Mesodermal cell (in vitro differentiated cells): ENCODE measurements around the gene CPAMD8.
"Not testable (repeated sequence)": the region's sequence is repeated elsewhere in the genome, so short reads cannot be mapped to it uniquely, and the experiment has no call there.

Experiments used
- H3K27ac ChIP-seq: 2 replicates; pipeline ENCODE4 v1.7.0; 2013; ENCODE audit warnings: mild to moderate bottlenecking, low read depth, low read length, moderate library complexity; ENCODE audit not compliant: severe bottlenecking
- H3K36me3 ChIP-seq: 2 replicates; pipeline ENCODE4 v1.7.1; 2013; ENCODE audit warnings: mild to moderate bottlenecking, low read length, moderate library complexity; ENCODE audit not compliant: control insufficient read depth, insufficient read depth
- H3K4me1 ChIP-seq: one replicate; pipeline ENCODE4 v1.7.1; 2013; ENCODE audit warnings: mild to moderate bottlenecking, low read length; ENCODE audit not compliant: insufficient read depth, control insufficient read depth, poor library complexity, severe bottlenecking
- H3K4me3 ChIP-seq: 2 replicates; pipeline ENCODE4 v1.7.0; 2013; ENCODE audit warnings: low read length, control low read depth, mild to moderate bottlenecking; ENCODE audit not compliant: insufficient read depth, poor library complexity, severe bottlenecking; ENCODE audit errors: extremely low read depth
- H3K9me3 ChIP-seq: 2 replicates; pipeline ENCODE4 v1.7.1; 2013; ENCODE audit warnings: mild to moderate bottlenecking, low read length, moderate library complexity; ENCODE audit not compliant: control insufficient read depth
- WGBS, 2 experiments: methylation state at CpG; one replicate each; pipeline ENCODE4 v1.1.5; 2013; ENCODE audit warnings: missing lambda C conversion rate in 2 of 2; ENCODE audit not compliant: insufficient coverage in 2 of 2; 5-methylcytosine and 5-hydroxymethylcytosine counted together

Gene CPAMD8

GRCh38 chr19:17001603-17002183, 24.9 kb downstream of the CPAMD8 start:
- H3K4me1 ChIP-seq: no peaks in the 10 kb centered on the region
- WGBS, 2 experiments: 50 to 59% methylated on average over 3 to 5 of the region's 7 CpGs
- peaks cover 14% of the 10 kb centered on the region for H3K36me3 ChIP-seq
- no peak overlapping the region for H3K4me3 ChIP-seq
- peaks cover 8% of the 10 kb centered on the region for H3K9me3 ChIP-seq
- no peak overlapping the region for H3K27ac ChIP-seq

GRCh38 chr19:16998635-16999194, 27.9 kb downstream of the CPAMD8 start:
- H3K27ac ChIP-seq: no peak overlapping the region
- H3K4me1 ChIP-seq: no peaks in the 10 kb centered on the region
- peaks cover 8% of the 10 kb centered on the region for H3K9me3 ChIP-seq
- peaks cover 21% of the 10 kb centered on the region for H3K36me3 ChIP-seq
- H3K4me3 ChIP-seq: no peak overlapping the region
- 93 to 100% methylated on average over 1 to 3 of the region's 3 CpGs for WGBS, 2 experiments

- not testable (repeated sequence) for H3K27ac ChIP-seq, H3K4me3 ChIP-seq, H3K9me3 ChIP-seq, H3K4me1 ChIP-seq
- WGBS, 2 experiments: 98 to 100% methylated on average over 6 of the region's 23 CpGs
- H3K36me3 ChIP-seq: peaks cover 30% of the 10 kb centered on the region
Measured at GRCh38 chr19:16996838-16997490, 29.6 kb downstream of the CPAMD8 start.

- no peaks in the 10 kb centered on the region for H3K4me1 ChIP-seq
- no peak overlapping the region for H3K4me3 ChIP-seq
- WGBS, 2 experiments: 62 to 83% methylated on average over 1 to 3 of the region's 4 CpGs
- peaks cover 7% of the 10 kb centered on the region for H3K9me3 ChIP-seq
- no peak overlapping the region for H3K27ac ChIP-seq
- peaks cover 12% of the 10 kb centered on the region for H3K36me3 ChIP-seq
Measured at GRCh38 chr19:16988661-16989060, 37.9 kb downstream of the CPAMD8 start.

GRCh38 chr19:16985403-16985802, 41.2 kb downstream of the CPAMD8 start:
- no peaks in the 10 kb centered on the region for H3K4me1 ChIP-seq
- H3K4me3 ChIP-seq: no peak overlapping the region
- peaks cover 7% of the 10 kb centered on the region for H3K9me3 ChIP-seq
- 89 to 97% methylated on average over 2 of the region's 2 CpGs for WGBS, 2 experiments
- H3K36me3 ChIP-seq: no peaks in the 10 kb centered on the region
- no peak overlapping the region for H3K27ac ChIP-seq

GRCh38 chr19:16982586-16982985, 44.0 kb downstream of the CPAMD8 start:
- H3K9me3 ChIP-seq, H3K4me3 ChIP-seq, H3K36me3 ChIP-seq, H3K4me1 ChIP-seq, H3K27ac ChIP-seq: not testable (repeated sequence)
- WGBS, 2 experiments: 83 to 100% methylated on average over 1 of the region's 2 CpGs

GRCh38 chr19:16978839-16979802, 47.5 kb downstream of the CPAMD8 start:
- H3K27ac ChIP-seq: no peak overlapping the region
- H3K9me3 ChIP-seq: peaks cover 4% of the 10 kb centered on the region
- WGBS, 2 experiments: 88 to 89% methylated on average over 1 of the region's 1 CpG
- no peaks in the 10 kb centered on the region for H3K36me3 ChIP-seq
- no peaks in the 10 kb centered on the region for H3K4me1 ChIP-seq
- no peak overlapping the region for H3K4me3 ChIP-seq

GRCh38 chr19:16978156-16978555, 48.5 kb downstream of the CPAMD8 start:
- Histone ChIP-seq H3K4me1 (no peaks in the 10 kb centered on the region), H3K9me3 (no peaks in the 10 kb centered on the region), H3K27ac (no peak overlapping the region), H3K36me3 (no peaks in the 10 kb centered on the region), H3K4me3 (no peak overlapping the region)
- 100% methylated on average over 1 of the region's 2 CpGs for WGBS, 2 experiments

- no peaks in the 10 kb centered on the region for H3K9me3 ChIP-seq
- WGBS, 2 experiments: 91 to 98% methylated on average over 8 to 11 of the region's 15 CpGs
- no peaks in the 10 kb centered on the region for H3K36me3 ChIP-seq
- H3K27ac ChIP-seq: no peak overlapping the region
- no peak overlapping the region for H3K4me3 ChIP-seq
- H3K4me1 ChIP-seq: no peaks in the 10 kb centered on the region
Measured at GRCh38 chr19:16977306-16977705, 49.3 kb downstream of the CPAMD8 start.

GRCh38 chr19:16976446-16976845, 50.2 kb downstream of the CPAMD8 start:
- H3K4me3 ChIP-seq: no peak overlapping the region
- no peaks in the 10 kb centered on the region for H3K4me1 ChIP-seq
- no peaks in the 10 kb centered on the region for H3K9me3 ChIP-seq
- 94 to 95% methylated on average over 4 of the region's 5 CpGs for WGBS, 2 experiments
- no peak overlapping the region for H3K27ac ChIP-seq
- no peaks in the 10 kb centered on the region for H3K36me3 ChIP-seq
